HL-60 (cell line): ENCODE results near the gene TMLHE.

Source experiments
- DNase-seq, 2 experiments: peaks; one replicate each; pipeline ENCODE4 v3.0.0-alpha.2; 2010 to 2020; ENCODE audit warnings: low read depth in 1 of 2, low spot score in 1 of 2
- H3K27ac ChIP-seq: fragments of 250-450 bp; sonication (Bioruptor Pico); replicated peaks from 2 replicates; pipeline ENCODE4 v1.5.1; 2020; ENCODE audit warnings: mild to moderate bottlenecking, moderate library complexity
- H3K27me3 ChIP-seq: fragments of 250-450 bp; sonication (Bioruptor Pico); 2 replicates; pipeline ENCODE4 v1.5.1; 2021; ENCODE audit warnings: mild to moderate bottlenecking, moderate library complexity; ENCODE audit not compliant: insufficient read depth, poor library complexity, severe bottlenecking
- H3K4me3 ChIP-seq: replicated peaks from 2 replicates; pipeline ENCODE4 v1.5.1; 2011; ENCODE audit warnings: mild to moderate bottlenecking, control low read depth, low read length; ENCODE audit not compliant: insufficient read depth
- CTCF ChIP-seq: IDR thresholded peaks from one replicate; pipeline ENCODE4 v1.5.1; 2011; ENCODE audit warnings: low read length, control low read depth, inconsistent platforms; ENCODE audit not compliant: insufficient read depth
- GABPA ChIP-seq: IDR thresholded peaks from 2 replicates; pipeline ENCODE4 v1.6.1; 2012; ENCODE audit warnings: low read depth
- POLR2AphosphoS5 ChIP-seq: IDR thresholded peaks from 2 replicates; pipeline ENCODE4 v1.6.1; 2012; ENCODE audit warnings: low read depth
- REST ChIP-seq: IDR thresholded peaks from 2 replicates; pipeline ENCODE4 v1.6.1; 2012; ENCODE audit warnings: low read depth; ENCODE audit not compliant: insufficient replicate concordance
- SPI1 ChIP-seq: IDR thresholded peaks from 2 replicates; pipeline ENCODE4 v1.6.1; 2012; ENCODE audit warnings: low read depth, mild to moderate bottlenecking, borderline replicate concordance
- long read RNA-seq: library from polyadenylated mRNA; unstranded; transcript quantifications from one replicate; pipeline ENCODE4 v2.0.0, GENCODE V29; 2020

The TMLHE gene
- long read RNA-seq, transcript TMLHE-202 (7 exons, 1,248 nt), result major isoform, 28 of 54 reads
- long read RNA-seq, transcript TMLHE-201 (8 exons, 2,832 nt), result minor isoform, 8 of 54 reads
- long read RNA-seq, partial matches to known transcripts, result 14 of 54 reads
- long read RNA-seq, other reads (novel, unspliced or antisense), result 4 of 54 reads

- TF ChIP-seq REST (no peak), POLR2AphosphoS5 (peak; percentile 36; the same call in 1 of the 2 replicates), SPI1 (no peak), GABPA (no peak)
- Histone ChIP-seq H3K27ac (peak within 1 kb of the TSS; percentile 96), H3K27me3 (no peaks in the 10 kb centered on the region), H3K4me3 (peak within 1 kb of the TSS; percentile 65)
- DNase-seq, result peak; percentile 31 to 59
Observed at GRCh38 chrX:155612312-155613224, at the start of gene TMLHE, which contains the start of gene SPRY3. Gene TMLHE (minus strand): TSS chrX:155612952. CDS start chrX:155545276, 67,676 bp downstream. Gene SPRY3 (plus strand): TSS chrX:155612586.

GRCh38 chrX:155662282-155662681 lies 49.5 kb upstream of the TMLHE start:
- TF ChIP-seq SPI1 (no peak), REST (no peak), GABPA (no peak), CTCF (no peak), POLR2AphosphoS5 (no peak)
- Histone ChIP-seq H3K27me3 (no peaks in the 10 kb centered on the region), H3K4me3 (no peak overlapping the region), H3K27ac (no peak overlapping the region)
- peak in 1 of 2 experiments; percentile 4 for DNase-seq

GRCh38 chrX:155645180-155645579 lies 32.4 kb upstream of the TMLHE start:
- no peak overlapping the region for H3K27ac ChIP-seq
- no peak for DNase-seq
- TF ChIP-seq SPI1 (no peak), CTCF (no peak), POLR2AphosphoS5 (no peak), GABPA (no peak), REST (no peak)

More at GRCh38 chrX:155645180-155645579, 32.4 kb upstream of the TMLHE start:
- no peak overlapping the region for H3K4me3 ChIP-seq
- H3K27me3 ChIP-seq, result no peaks in the 10 kb centered on the region
